ENCODE measurements around the gene TRAF1. TPM values are rescaled to one million over a fixed set of nuclear protein-coding genes. Genes with fewer than 3 reads are reported as not detected.

TRAF1 gene, protein sequence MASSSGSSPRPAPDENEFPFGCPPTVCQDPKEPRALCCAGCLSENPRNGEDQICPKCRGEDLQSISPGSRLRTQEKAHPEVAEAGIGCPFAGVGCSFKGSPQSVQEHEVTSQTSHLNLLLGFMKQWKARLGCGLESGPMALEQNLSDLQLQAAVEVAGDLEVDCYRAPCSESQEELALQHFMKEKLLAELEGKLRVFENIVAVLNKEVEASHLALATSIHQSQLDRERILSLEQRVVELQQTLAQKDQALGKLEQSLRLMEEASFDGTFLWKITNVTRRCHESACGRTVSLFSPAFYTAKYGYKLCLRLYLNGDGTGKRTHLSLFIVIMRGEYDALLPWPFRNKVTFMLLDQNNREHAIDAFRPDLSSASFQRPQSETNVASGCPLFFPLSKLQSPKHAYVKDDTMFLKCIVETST
- total RNA-seq (1 to 10 TPM; 5.8 to 6.4 TPM), polyA plus RNA-seq (10 to 100 TPM in 1 of 2 donors, 1 to 10 TPM in 1; 3.9 to 23.1 TPM)
- long read RNA-seq, donor 1, full-length matches to known transcripts = 5 of 5 reads
- long read RNA-seq, donor 1, partial matches to known transcripts = 0 of 5 reads
- long read RNA-seq, donor 1, other reads (novel, unspliced or antisense) = 0 of 5 reads
- long read RNA-seq, donor 2 = 0 reads
- long read RNA-seq, donor 3, full-length matches to known transcripts = 1 of 1 reads
- long read RNA-seq, donor 3, partial matches to known transcripts = 0 of 1 reads
- long read RNA-seq, donor 3, other reads (novel, unspliced or antisense) = 0 of 1 reads
- long read RNA-seq, donor 4 = 0 reads
- long read RNA-seq, donor 5 = 0 reads

DNA sequence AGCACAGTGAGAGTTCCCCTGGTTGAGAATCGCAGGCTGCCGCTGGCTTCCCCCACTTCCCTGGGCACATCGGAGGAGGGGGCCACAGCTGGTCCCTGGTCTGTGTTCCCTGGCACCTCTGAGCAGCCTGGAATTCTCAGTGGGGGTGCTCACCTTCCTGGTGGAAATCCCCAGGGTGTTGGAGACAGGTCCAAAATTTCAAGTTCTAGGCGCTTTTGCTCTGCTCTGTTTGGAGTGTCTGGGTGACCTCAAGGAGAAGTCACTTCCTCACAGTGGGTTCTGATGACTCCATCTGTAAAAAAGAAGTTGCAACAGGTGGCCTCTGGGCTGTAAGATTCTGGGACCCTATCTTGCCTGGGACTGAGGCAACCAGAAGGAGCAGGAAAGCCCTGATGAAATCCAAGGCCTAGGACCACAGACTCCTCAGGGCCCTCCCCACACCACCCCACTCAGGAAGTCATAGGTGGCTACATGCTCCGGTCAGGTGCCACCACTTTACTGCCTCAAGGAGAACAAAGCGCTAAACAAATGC is at the start of gene TRAF1:
Gene TRAF1 (minus strand): TSS at position 400 of the 532 bp plus-strand sequence. CDS start 721 bp downstream, outside the sequence.
- H3K27me3 ChIP-seq (ENCODE audit: control insufficient read depth in 3 of 3, insufficient read depth in 3 of 3, low read length in 2 of 3) = no peaks in the 10 kb centered on the region
- peaks cover 0 to 2% (median 0%) of the 10 kb centered on the region in 4 donors for H3K36me3 ChIP-seq (ENCODE audit: control insufficient read depth in 4 of 4, insufficient read depth in 4 of 4, low read length in 4 of 4)
- no peak within 1 kb of the TSS for H3K4me3 ChIP-seq
- WGBS, 2 donors = 33 to 63% methylated on average over 6 of the region's 6 CpGs
- H3K9me3 ChIP-seq (ENCODE audit: control insufficient read depth in 4 of 4, insufficient read depth in 3 of 4, low read length in 3 of 4) = peaks cover 0 to 1% (median 0%) of the 10 kb centered on the region in 4 donors
- TF ChIP-seq, protein P1, sequence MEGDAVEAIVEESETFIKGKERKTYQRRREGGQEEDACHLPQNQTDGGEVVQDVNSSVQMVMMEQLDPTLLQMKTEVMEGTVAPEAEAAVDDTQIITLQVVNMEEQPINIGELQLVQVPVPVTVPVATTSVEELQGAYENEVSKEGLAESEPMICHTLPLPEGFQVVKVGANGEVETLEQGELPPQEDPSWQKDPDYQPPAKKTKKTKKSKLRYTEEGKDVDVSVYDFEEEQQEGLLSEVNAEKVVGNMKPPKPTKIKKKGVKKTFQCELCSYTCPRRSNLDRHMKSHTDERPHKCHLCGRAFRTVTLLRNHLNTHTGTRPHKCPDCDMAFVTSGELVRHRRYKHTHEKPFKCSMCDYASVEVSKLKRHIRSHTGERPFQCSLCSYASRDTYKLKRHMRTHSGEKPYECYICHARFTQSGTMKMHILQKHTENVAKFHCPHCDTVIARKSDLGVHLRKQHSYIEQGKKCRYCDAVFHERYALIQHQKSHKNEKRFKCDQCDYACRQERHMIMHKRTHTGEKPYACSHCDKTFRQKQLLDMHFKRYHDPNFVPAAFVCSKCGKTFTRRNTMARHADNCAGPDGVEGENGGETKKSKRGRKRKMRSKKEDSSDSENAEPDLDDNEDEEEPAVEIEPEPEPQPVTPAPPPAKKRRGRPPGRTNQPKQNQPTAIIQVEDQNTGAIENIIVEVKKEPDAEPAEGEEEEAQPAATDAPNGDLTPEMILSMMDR (IDR thresholded peaks at IDR 0.05; ENCODE audit: control extremely low read depth, extremely low read depth) = no peak
- ATAC-seq (ENCODE audit: insufficient read depth, low FRiP score) (no peak), DNase-seq (no peak)
- H3K4me1 ChIP-seq (ENCODE audit: control insufficient read depth in 5 of 5, insufficient read depth in 5 of 5, low read length in 5 of 5) = peaks cover 0 to 29% (median 8%) of the 10 kb centered on the region in 5 donors
- H3K9ac ChIP-seq (ENCODE audit: insufficient read depth in 1 of 2, low read length in 2 of 2) = no peak within 1 kb of the TSS
- H3K27ac ChIP-seq (ENCODE audit: low read depth in 1 of 2, low read length in 1 of 2) = peak within 1 kb of the TSS; percentile 24 to 66

DNA sequence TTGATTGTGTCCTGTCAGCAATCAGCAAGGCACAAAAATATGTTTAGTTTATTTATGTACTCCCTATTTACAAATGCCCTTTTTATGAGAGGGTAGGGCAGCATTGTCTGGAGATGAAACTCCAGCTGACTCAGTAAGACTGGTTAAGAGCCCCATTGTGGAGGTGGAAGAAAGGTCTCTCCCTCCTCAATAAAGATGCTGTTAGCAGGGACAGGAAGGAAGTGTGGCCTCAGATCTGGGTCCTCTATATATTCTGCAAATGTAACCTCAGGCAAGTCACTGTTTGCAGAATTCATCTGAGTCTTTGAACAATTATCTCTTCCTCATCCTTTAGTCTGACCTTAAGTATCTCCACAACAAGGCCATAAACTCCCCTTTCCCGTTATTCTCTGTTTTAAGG is 48.3 kb upstream of the TRAF1 start:
- Histone ChIP-seq H3K4me3 (no peak overlapping the region), H3K27ac (ENCODE audit: low read depth in 1 of 2, low read length in 1 of 2) (no peak overlapping the region), H3K27me3 (ENCODE audit: control insufficient read depth in 3 of 3, insufficient read depth in 3 of 3, low read length in 2 of 3) (no peaks in the 10 kb centered on the region), H3K9ac (ENCODE audit: insufficient read depth in 1 of 2, low read length in 2 of 2) (no peak overlapping the region), H3K4me1 (ENCODE audit: control insufficient read depth in 5 of 5, insufficient read depth in 5 of 5, low read length in 5 of 5) (peaks cover 0 to 1% (median 0%) of the 10 kb centered on the region in 5 donors), H3K36me3 (ENCODE audit: control insufficient read depth in 4 of 4, insufficient read depth in 4 of 4, low read length in 4 of 4) (peaks cover 0 to 3% (median 2%) of the 10 kb centered on the region in 4 donors), H3K9me3 (ENCODE audit: control insufficient read depth in 4 of 4, insufficient read depth in 3 of 4, low read length in 3 of 4) (no peaks in the 10 kb centered on the region)
- whole genome bisulfite sequencing, 2 donors = 34 to 63% methylated on average over 1 of the region's 1 CpG
- TF ChIP-seq, protein P1 (IDR thresholded peaks at IDR 0.05; ENCODE audit: control extremely low read depth, extremely low read depth) = no peak
- DNase-seq = no peak
- no peak for ATAC-seq (ENCODE audit: insufficient read depth, low FRiP score)

DNA sequence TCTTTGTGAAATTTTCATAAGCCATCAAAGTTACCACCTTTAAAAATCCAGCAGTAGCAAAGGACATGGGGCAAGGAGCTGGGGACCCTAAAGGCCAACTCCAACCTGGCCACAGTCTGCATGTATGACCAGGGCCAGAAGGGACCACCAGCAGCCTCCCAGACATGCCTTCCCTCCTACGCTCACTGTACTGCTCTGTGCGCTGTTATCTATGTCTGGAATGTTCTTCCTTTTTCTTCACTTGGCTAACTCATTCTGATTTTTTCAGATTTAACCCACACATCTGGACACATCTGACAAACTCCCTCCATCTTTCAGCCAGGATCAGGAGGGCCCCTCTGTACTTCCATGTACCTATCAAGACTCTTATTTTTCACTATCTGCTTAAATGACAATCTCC is 47.6 kb upstream of the TRAF1 start:
- whole genome bisulfite sequencing, 2 donors = 74 to 90% methylated on average over 2 of the region's 2 CpGs
- Histone ChIP-seq H3K27ac (ENCODE audit: low read depth in 1 of 2, low read length in 1 of 2) (no peak overlapping the region), H3K36me3 (ENCODE audit: control insufficient read depth in 4 of 4, insufficient read depth in 4 of 4, low read length in 4 of 4) (peaks cover 0 to 2% (median under 1%) of the 10 kb centered on the region in 4 donors), H3K9ac (ENCODE audit: insufficient read depth in 1 of 2, low read length in 2 of 2) (no peak overlapping the region), H3K27me3 (ENCODE audit: control insufficient read depth in 3 of 3, insufficient read depth in 3 of 3, low read length in 2 of 3) (no peaks in the 10 kb centered on the region), H3K4me3 (no peak overlapping the region), H3K4me1 (ENCODE audit: control insufficient read depth in 5 of 5, insufficient read depth in 5 of 5, low read length in 5 of 5) (peaks cover 0 to 1% (median 0%) of the 10 kb centered on the region in 5 donors), H3K9me3 (ENCODE audit: control insufficient read depth in 4 of 4, insufficient read depth in 3 of 4, low read length in 3 of 4) (no peaks in the 10 kb centered on the region)
- TF ChIP-seq, protein P1 (IDR thresholded peaks at IDR 0.05; ENCODE audit: control extremely low read depth, extremely low read depth) = no peak
- no peak for ATAC-seq (ENCODE audit: insufficient read depth, low FRiP score)
- DNase-seq = no peak
